NCI-H2107 treated with DMSO at 0.1 percent for 48 hours (cell line): ENCODE data around the gene POU2AF2.
A peak's percentile ranks its signal among the peaks of the same experiment; 100 is the strongest.

ENCODE experiments used
- DNase-seq: peaks from one replicate; lab custom pipeline; 2025; ENCODE audit not compliant: unreplicated experiment; lab: John Stamatoyannopoulos, UW

Gene POU2AF2

DNA sequence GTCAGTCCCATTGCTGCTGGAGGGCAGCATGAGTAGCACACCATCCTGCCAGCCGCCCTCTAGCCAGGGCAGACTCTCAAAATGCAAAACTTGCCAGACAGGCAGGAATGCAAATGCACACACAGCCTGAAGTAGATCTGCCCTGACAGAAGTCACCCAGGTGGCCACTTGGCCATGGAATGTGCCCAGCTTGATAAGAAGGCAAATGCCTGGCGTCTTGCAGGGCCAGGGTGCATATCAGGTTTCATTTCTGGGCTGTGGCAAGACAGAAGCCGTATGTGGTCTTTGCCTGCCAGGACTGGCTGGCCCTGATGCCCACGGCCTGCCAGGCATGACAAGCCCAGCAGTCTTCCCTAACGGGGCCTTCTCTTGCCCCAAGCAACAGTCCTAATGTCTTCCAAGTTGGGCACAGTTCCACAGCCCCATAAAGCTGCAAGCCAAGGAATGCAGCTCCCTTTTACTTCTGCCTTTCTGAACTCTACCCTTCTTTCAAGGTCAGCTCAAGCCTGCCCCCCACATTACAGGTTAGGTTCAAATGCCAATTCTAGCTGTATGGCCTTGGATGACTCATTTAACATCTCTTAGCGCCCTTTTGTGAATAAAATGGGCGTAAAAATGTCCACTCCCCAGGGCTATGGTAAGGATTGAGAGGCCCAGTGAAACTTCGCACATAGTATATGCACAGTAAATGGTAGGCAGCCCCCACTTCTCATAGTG lies 82.5 kb downstream of the POU2AF2 start:
- no peak for DNase-seq

DNA sequence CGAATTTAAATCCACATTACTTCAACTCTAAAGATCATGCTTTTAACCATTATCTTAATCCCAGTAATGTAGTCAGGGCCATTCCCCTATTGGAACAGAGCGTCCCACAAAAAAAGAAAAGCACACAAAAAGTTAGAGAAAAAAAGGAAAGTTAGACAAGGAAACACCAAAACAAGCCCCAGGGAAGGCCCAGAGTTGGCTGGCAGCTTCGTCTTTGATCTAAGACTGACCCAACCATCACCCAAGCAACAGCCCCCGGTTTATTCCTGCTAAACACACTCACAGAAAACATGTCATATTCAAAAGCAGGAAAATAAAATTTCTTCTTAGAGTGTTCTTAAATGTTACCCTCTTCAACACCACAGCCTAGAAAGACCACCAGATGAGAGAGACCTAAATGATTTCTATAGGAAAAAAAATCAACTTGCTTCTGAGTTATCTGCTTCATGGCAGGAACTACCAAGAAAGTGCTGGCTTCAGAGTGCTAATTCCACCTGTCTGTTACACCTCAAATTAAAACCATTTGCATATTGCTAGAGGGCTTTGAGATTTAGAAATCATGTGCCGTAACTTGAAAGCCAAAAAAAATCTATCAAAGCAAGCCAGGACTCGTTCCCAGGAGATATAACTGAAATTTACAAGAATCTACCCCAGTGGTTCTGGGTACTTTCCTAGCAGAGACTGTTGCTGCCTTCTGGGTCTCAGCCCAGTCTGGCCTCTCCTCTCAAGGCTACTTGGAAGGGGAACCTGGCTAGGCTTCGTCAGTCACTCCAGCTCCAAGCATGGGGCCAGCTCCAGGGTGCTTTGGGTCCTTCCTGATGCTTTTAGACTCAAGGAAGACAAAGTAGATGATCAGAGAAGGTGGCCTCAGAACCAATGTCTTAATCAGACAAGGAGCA lies 84.0 kb downstream of the POU2AF2 start:
- no peak for DNase-seq

DNA sequence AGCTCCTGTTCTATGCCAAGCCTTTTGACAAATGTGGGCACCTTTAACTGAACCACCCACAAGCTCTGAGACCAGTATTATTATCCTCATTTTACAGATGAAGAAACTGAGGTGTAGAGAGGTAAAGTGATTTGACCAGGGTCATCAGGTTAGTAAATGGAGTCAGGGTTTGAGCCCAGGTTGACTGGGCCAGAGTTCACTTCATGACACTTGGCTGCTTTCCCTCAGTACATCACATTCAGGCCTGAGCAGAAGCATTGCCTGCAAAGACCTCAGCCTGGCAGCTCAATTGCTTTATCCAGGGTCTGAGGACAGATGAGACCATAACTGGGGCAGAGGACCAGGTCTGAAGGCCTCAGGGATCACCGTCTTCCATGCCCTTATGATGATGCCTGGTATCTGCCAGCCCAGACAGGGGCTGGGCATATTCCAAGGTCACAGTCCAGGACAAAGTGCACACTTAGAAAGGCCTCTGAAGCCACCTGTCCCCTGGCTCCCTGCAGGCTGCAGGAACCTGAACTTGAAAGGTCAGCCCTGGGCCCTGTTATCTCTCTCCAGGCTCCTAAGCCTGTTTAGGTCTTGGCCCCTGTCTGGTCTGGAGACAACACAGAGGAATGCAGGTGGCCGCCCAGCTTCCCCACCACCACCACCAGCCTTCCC lies 84.8 kb downstream of the POU2AF2 start:
- no peak for DNase-seq

DNA sequence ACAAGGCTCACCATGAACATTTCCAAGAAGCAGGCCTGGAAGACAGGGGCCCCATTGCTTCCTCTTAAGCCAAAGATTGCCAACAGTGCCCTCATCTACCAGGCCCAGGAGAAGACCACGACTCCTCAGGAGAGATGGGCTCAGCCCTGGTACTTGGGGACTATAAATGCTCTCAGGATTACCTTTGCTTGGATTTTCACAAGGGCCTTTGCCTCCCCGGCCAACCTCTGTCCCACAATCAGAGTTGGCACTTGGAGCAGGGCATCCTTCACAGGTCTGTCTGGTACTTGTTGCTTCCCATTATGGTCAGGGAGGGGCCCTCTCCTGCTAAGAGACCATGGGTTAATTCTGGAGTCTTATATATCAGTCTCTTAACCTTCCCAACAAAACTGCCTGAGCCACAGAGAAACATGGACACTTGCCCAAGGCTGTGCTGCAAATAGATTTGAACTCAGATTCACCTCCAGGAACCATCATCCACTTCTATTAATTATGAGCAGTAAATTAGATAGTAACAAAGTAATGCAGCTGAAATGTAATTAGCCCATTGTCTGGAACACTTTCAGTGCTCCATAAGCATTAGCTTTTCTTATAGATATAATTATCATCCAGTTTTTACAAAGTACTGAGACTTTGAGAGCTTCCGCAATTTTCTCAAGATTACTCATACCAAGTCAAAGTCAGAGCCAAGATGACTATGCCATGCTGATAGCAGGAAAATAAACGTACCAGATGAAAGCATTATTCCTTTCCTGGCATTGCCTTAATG lies 86.4 kb downstream of the POU2AF2 start:
- no peak for DNase-seq

DNA sequence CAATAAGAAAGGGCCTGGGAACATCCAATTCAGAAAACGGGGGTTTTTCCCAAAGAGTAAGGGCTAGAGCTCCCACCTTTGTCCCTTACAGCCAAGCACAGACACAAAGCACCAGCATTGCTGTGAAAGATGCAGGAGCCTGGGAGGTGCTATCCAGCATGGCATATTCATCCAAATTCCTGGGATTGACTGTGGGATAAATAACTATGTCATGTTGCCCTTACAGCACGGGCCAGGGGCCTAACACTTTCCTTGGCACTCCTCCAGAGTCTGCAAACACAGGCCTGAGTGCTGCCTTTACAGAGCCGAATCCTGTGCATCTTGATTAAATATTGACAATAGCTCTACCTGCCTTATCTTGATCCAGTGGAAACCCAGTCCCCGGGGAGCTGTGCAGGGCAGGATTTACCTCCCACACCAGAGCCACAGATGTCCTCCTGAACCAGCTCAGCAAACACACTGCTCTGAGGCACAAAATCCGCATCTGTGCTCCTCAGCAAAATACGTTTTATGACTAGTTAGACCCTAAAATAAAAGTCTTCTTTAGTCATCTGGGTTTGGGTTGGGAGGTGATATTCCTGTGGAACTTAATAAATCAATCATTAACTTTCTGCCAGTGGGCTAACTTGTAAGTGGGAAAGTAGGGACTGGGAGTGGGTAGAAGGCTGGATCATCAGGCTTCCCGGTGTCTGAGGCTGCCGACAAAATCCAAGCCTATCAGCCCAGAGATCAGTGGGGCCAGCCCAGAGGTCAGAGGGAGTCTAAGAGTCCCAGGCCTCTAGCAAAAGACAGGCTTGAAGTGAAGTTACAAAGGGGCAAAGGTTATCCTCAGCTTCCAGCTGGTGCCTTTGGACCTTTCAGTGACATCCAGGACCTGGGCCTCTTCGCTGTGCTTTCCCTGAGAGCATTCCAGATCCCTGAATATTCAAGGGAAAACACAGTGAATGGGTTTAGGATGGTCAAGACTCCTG lies 89.3 kb downstream of the POU2AF2 start:
- DNase-seq: peak; percentile 39

DNA sequence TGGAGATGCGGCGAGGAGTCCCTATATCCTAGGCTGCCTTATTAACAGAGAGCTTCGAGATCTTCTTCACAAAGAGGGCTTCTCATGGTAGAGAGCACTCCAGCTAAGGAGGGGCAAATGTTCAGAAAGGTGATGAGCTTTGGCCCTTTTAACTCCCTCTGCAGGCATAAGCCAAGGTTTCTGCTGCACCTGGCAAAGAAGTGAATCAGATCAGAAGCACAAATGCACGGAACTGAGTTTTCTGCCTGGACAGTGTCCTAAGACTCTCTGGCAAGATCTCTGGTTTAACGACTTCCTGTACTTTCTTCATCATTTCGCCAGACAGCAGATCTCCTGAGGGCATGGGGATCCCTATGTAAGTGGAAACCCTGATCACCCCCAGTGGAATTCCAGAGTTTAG lies 90.0 kb downstream of the POU2AF2 start:
- DNase-seq: no peak
